Activated CD4-positive, alpha-beta T cell treated with anti-CD3 and anti-CD28 coated beads, Interleukin-2, amount 10 ng/mL, durations not matched to agents 7 days and 5 days (primary cell): ENCODE data around the gene GLIS2. TPM values are rescaled to one million over a fixed set of nuclear protein-coding genes. Genes with fewer than 3 reads are reported as not detected.
A peak's percentile ranks its signal among the peaks of the same experiment; 100 is the strongest.

Source experiments
- CTCF ChIA-PET: fragments of 350-600 bp; sonication (Branson Sonifier 250); formaldehyde crosslinking; loops from one replicate; lab custom pipeline; 2021; ENCODE audit warnings: antibody characterized with exemption; lab: Charles Lee
- POLR2A ChIA-PET: fragments of 350-600 bp; sonication (Branson Sonifier 250); formaldehyde crosslinking; loops from one replicate; lab custom pipeline; 2021; ENCODE audit warnings: antibody characterized with exemption; lab: Charles Lee
- DNase-seq: peaks from one replicate; pipeline ENCODE4 v3.0.0-alpha.2; 2020
- H3K27ac Mint-ChIP-seq: one replicate; pipeline ENCODE4 v1.8.0; 2021; ENCODE audit warnings: mild to moderate bottlenecking, moderate library complexity, mixed read lengths
- H3K27me3 Mint-ChIP-seq: one replicate; pipeline ENCODE4 v1.8.0; 2021; ENCODE audit warnings: mixed read lengths
- H3K36me3 Mint-ChIP-seq: one replicate; pipeline ENCODE4 v1.8.0; 2021; ENCODE audit warnings: low read depth, mixed read lengths
- H3K4me1 Mint-ChIP-seq: one replicate; pipeline ENCODE4 v1.8.0; 2021; ENCODE audit warnings: mixed read lengths
- H3K4me3 Mint-ChIP-seq: one replicate; pipeline ENCODE4 v1.8.0; 2021; ENCODE audit warnings: mild to moderate bottlenecking, moderate library complexity, mixed read lengths
- H3K9me3 Mint-ChIP-seq: one replicate; pipeline ENCODE4 v1.8.0; 2021; ENCODE audit warnings: mixed read lengths
- total RNA-seq, 2 experiments: library from RNA; stranded (reverse); gene quantifications; one replicate each; pipeline ENCODE4 v1.2.3, GENCODE V29; 2021

Gene GLIS2
- total RNA-seq, 2 experiments from 2014 or later = 0.12 to 0.17 TPM

GRCh38 chr16:4373909-4374742 is 58.3 kb downstream of the GLIS2 start:
- Mint-ChIP-seq H3K9me3 (no peaks in the 10 kb centered on the region), H3K27me3 (no peaks in the 10 kb centered on the region), H3K4me1 (peaks cover 5% of the 10 kb centered on the region), H3K36me3 (no peaks in the 10 kb centered on the region), H3K4me3 (no peak overlapping the region), H3K27ac (no peak overlapping the region)
- CTCF ChIA-PET = interaction anchor here (0.7 to 1.1 kb wide), 2 partner anchors 28 to 120 kb away, joined by 3 read pairs; no protein-coding TSS in a partner anchor
- no peak for DNase-seq
- POLR2A ChIA-PET = no interaction called here

GRCh38 chr16:4375717-4376116 is 59.9 kb downstream of the GLIS2 start:
- Mint-ChIP-seq H3K36me3 (no peaks in the 10 kb centered on the region), H3K9me3 (no peaks in the 10 kb centered on the region), H3K4me1 (peaks cover 5% of the 10 kb centered on the region), H3K27ac (no peak overlapping the region), H3K4me3 (no peak overlapping the region), H3K27me3 (no peaks in the 10 kb centered on the region)
- ChIA-PET POLR2A (no interaction called here), CTCF (interaction anchor here (0.9 kb wide), 1 partner anchor 11 kb away, joined by 3 read pairs; no protein-coding TSS in a partner anchor)
- DNase-seq = no peak

GRCh38 chr16:4376126-4376892 is 60.4 kb downstream of the GLIS2 start:
- CTCF ChIA-PET = no interaction called here
- H3K9me3 Mint-ChIP-seq = no peaks in the 10 kb centered on the region
- H3K27me3 Mint-ChIP-seq = no peaks in the 10 kb centered on the region
- no peak overlapping the region for H3K27ac Mint-ChIP-seq
- H3K4me1 Mint-ChIP-seq = peaks cover 5% of the 10 kb centered on the region
- DNase-seq = no peak
- H3K36me3 Mint-ChIP-seq = no peaks in the 10 kb centered on the region
- POLR2A ChIA-PET = no interaction called here
- H3K4me3 Mint-ChIP-seq = no peak overlapping the region

- no peak overlapping the region for H3K4me3 Mint-ChIP-seq
- no peaks in the 10 kb centered on the region for H3K9me3 Mint-ChIP-seq
- H3K27ac Mint-ChIP-seq = no peak overlapping the region
- no peaks in the 10 kb centered on the region for H3K36me3 Mint-ChIP-seq
- no peak for DNase-seq
- H3K27me3 Mint-ChIP-seq = no peaks in the 10 kb centered on the region
- POLR2A ChIA-PET = no interaction called here
- CTCF ChIA-PET = interaction anchor here (0.5 kb wide), 1 partner anchor 39 kb away, joined by 3 read pairs; no protein-coding TSS in a partner anchor
- peaks cover 5% of the 10 kb centered on the region for H3K4me1 Mint-ChIP-seq
Observed at GRCh38 chr16:4376893-4377572, 61.2 kb downstream of the GLIS2 start.

GRCh38 chr16:4377573-4378154 is 61.8 kb downstream of the GLIS2 start:
- H3K36me3 Mint-ChIP-seq = no peaks in the 10 kb centered on the region
- no peaks in the 10 kb centered on the region for H3K9me3 Mint-ChIP-seq
- no peak overlapping the region for H3K4me3 Mint-ChIP-seq
- CTCF ChIA-PET = interaction anchor here (0.5 to 1.6 kb wide), 3 partner anchors 14 to 38 kb away, joined by 3 read pairs; no protein-coding TSS in a partner anchor
- DNase-seq = no peak
- peaks cover 2% of the 10 kb centered on the region for H3K4me1 Mint-ChIP-seq
- H3K27ac Mint-ChIP-seq = no peak overlapping the region
- POLR2A ChIA-PET = no interaction called here
- no peaks in the 10 kb centered on the region for H3K27me3 Mint-ChIP-seq

- ChIA-PET POLR2A (no interaction called here), CTCF (interaction anchor here (0.8 to 1.6 kb wide), 2 partner anchors 14 to 16 kb away, joined by 3 read pairs; no protein-coding TSS in a partner anchor)
- Mint-ChIP-seq H3K9me3 (no peaks in the 10 kb centered on the region), H3K27ac (no peak overlapping the region), H3K4me3 (no peak overlapping the region), H3K27me3 (no peaks in the 10 kb centered on the region), H3K36me3 (no peaks in the 10 kb centered on the region), H3K4me1 (no peaks in the 10 kb centered on the region)
- DNase-seq = no peak
Observed at GRCh38 chr16:4378161-4378666, 62.3 kb downstream of the GLIS2 start.

- peak overlapping the region; percentile 68 for H3K27ac Mint-ChIP-seq
- H3K4me3 Mint-ChIP-seq = no peak overlapping the region
Observed at GRCh38 chr16:4378999-4379690, 63.3 kb downstream of the GLIS2 start.

GRCh38 chr16:4380119-4381063 is 64.5 kb downstream of the GLIS2 start:
- Mint-ChIP-seq H3K27ac (no peak overlapping the region), H3K36me3 (peaks cover 1% of the 10 kb centered on the region), H3K4me3 (no peak overlapping the region), H3K9me3 (no peaks in the 10 kb centered on the region), H3K27me3 (no peaks in the 10 kb centered on the region), H3K4me1 (peaks cover 1% of the 10 kb centered on the region)
- CTCF ChIA-PET = interaction anchor here (0.7 to 1.3 kb wide), 3 partner anchors 9 to 472 kb away, joined by 3 to 6 read pairs (median 4); no protein-coding TSS in a partner anchor
- POLR2A ChIA-PET = no interaction called here
- no peak for DNase-seq

More at GRCh38 chr16:4378999-4379690, 63.3 kb downstream of the GLIS2 start:
- DNase-seq = no peak
- H3K36me3 Mint-ChIP-seq = no peaks in the 10 kb centered on the region
- H3K9me3 Mint-ChIP-seq = no peaks in the 10 kb centered on the region
- H3K4me1 Mint-ChIP-seq = no peaks in the 10 kb centered on the region
- CTCF ChIA-PET = interaction anchor here (1.3 to 1.6 kb wide), 2 partner anchors 10 to 17 kb away, joined by 3 read pairs; no protein-coding TSS in a partner anchor
- H3K27me3 Mint-ChIP-seq = no peaks in the 10 kb centered on the region
- POLR2A ChIA-PET = no interaction called here

GRCh38 chr16:4381072-4381934 is 65.4 kb downstream of the GLIS2 start:
- ChIA-PET CTCF (interaction anchor here (1.1 kb wide), 1 partner anchor 20 kb away, joined by 6 read pairs; no protein-coding TSS in a partner anchor), POLR2A (no interaction called here)
- H3K4me1 Mint-ChIP-seq = peaks cover 2% of the 10 kb centered on the region
- H3K27me3 Mint-ChIP-seq = no peaks in the 10 kb centered on the region
- H3K9me3 Mint-ChIP-seq = no peaks in the 10 kb centered on the region
- no peak for DNase-seq
- no peak overlapping the region for H3K27ac Mint-ChIP-seq
- H3K4me3 Mint-ChIP-seq = no peak overlapping the region
- H3K36me3 Mint-ChIP-seq = peaks cover 4% of the 10 kb centered on the region
